Erythroblast (primary cell): Measurements from ENCODE around the gene MIB1.

Experiments
- GATA1 ChIP-seq: IDR thresholded peaks from 2 replicates; pipeline ENCODE4 v1.6.1; 2011; ENCODE audit warnings: low read depth, mild to moderate bottlenecking, control low read depth, low read length, moderate library complexity
- POLR2A ChIP-seq: IDR thresholded peaks from 2 replicates; pipeline ENCODE4 v1.6.1; 2011; ENCODE audit warnings: mild to moderate bottlenecking, low read length

GRCh38 chr18:21843341-21843740 is 102.7 kb downstream of the MIB1 start:
- TF ChIP-seq POLR2A, result no peak
- no peak for TF ChIP-seq GATA1
